Fibroblast of the aortic adventitia (primary cell): Measurements from ENCODE around the gene PCCA. TPM values are rescaled to one million over a fixed set of nuclear protein-coding genes. Genes with fewer than 3 reads are reported as not detected.

Source experiments
- DNase-seq: peaks from one replicate; pipeline ENCODE4 v3.0.0-alpha.2; 2010; ENCODE audit warnings: low read depth
- H3K4me3 ChIP-seq: 2 replicates; pipeline ENCODE4 v1.5.1; 2011; ENCODE audit warnings: low read depth, mild to moderate bottlenecking, control low read depth, low read length, moderate library complexity
- total RNA-seq: library from RNA; depleted of rRNA; stranded (reverse); fragments of >200 nt; gene quantifications from 2 replicates; pipeline ENCODE4 v1.2.3, GENCODE V29; 2012; ENCODE audit warnings: low replicate concordance
- TF ChIP-seq, protein P1 (sequence below): IDR thresholded peaks from 2 replicates; pipeline ENCODE4 v1.5.1; 2011; ENCODE audit warnings: mild to moderate bottlenecking, low read length, control low read depth, inconsistent platforms; ENCODE audit not compliant: insufficient read depth

PCCA gene
- total RNA-seq, 1 donor, result 23.8 TPM

GRCh38 chr13:100534911-100535310 lies 446.0 kb downstream of the PCCA start:
- no peak overlapping the region for H3K4me3 ChIP-seq

GRCh38 chr13:100535426-100536135 lies 446.7 kb downstream of the PCCA start:
- TF ChIP-seq, protein P1, sequence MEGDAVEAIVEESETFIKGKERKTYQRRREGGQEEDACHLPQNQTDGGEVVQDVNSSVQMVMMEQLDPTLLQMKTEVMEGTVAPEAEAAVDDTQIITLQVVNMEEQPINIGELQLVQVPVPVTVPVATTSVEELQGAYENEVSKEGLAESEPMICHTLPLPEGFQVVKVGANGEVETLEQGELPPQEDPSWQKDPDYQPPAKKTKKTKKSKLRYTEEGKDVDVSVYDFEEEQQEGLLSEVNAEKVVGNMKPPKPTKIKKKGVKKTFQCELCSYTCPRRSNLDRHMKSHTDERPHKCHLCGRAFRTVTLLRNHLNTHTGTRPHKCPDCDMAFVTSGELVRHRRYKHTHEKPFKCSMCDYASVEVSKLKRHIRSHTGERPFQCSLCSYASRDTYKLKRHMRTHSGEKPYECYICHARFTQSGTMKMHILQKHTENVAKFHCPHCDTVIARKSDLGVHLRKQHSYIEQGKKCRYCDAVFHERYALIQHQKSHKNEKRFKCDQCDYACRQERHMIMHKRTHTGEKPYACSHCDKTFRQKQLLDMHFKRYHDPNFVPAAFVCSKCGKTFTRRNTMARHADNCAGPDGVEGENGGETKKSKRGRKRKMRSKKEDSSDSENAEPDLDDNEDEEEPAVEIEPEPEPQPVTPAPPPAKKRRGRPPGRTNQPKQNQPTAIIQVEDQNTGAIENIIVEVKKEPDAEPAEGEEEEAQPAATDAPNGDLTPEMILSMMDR, result no peak
- H3K4me3 ChIP-seq, result no peak overlapping the region
- DNase-seq, result peak; percentile 76

More at GRCh38 chr13:100534911-100535310, 446.0 kb downstream of the PCCA start:
- DNase-seq, result peak; percentile 2
- TF ChIP-seq, protein P1, result no peak

- H3K4me3 ChIP-seq, result no peak overlapping the region
- no peak for DNase-seq
- TF ChIP-seq, protein P1, result no peak
Observed at GRCh38 chr13:100536643-100537180, 447.8 kb downstream of the PCCA start.

DNA sequence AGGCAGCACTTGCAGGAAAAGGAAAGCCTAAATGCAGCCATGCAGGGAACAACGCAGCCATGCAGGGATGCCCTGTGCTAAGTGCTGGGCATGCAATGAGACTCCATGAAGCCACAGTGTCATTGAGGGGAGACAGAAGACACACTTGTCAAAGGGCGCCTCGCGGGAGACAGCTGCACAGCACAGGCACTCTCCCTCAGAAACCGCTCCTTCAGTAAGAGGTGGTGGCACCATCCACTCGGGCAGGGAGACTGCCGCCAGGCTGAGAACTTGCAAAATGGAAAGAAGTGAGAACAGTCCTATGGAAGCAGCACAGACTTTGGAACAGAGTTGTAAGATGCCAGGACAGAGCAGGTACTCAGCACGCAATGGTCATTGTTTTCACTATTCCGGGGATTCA lies 448.6 kb downstream of the PCCA start:
- TF ChIP-seq, protein P1, result no peak
- H3K4me3 ChIP-seq, result no peak overlapping the region
- DNase-seq, result no peak

DNA sequence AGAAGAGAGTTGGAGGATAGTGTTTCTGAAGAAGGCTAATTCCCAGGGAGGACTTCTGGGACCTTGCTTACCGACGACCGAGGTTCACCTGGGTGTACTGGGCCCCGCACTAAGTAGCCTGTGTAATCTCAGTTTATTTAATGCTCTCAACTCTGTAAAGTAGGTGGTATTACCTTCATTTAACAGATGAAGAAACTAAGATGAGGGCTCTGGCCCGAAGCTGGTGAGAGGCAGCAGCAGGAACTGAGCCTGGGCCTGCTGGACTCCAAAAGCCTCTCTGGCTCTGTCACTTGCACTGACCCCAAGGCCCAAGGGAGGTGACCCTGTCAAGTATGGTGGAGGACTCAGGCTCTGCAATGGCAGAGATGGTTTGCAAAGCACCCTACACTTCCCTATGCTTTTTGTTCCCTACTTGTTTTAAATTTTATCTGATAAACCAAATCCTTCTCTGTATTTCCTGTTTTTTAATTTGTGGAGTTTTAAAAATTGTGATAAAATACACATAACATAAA lies 449.1 kb downstream of the PCCA start:
- TF ChIP-seq, protein P1, result no peak
- DNase-seq, result no peak
- H3K4me3 ChIP-seq, result no peak overlapping the region

GRCh38 chr13:100540621-100541020 lies 451.7 kb downstream of the PCCA start:
- TF ChIP-seq, protein P1, result no peak
- peak; percentile 10 for DNase-seq
- no peak overlapping the region for H3K4me3 ChIP-seq
